ENCODE data around the gene PGBD1. TPM values are rescaled to one million over a fixed set of nuclear protein-coding genes. Genes with fewer than 3 reads are reported as not detected.

The PGBD1 gene
- total RNA-seq, 1 donor from 2014 or later = 2.4 TPM

DNA sequence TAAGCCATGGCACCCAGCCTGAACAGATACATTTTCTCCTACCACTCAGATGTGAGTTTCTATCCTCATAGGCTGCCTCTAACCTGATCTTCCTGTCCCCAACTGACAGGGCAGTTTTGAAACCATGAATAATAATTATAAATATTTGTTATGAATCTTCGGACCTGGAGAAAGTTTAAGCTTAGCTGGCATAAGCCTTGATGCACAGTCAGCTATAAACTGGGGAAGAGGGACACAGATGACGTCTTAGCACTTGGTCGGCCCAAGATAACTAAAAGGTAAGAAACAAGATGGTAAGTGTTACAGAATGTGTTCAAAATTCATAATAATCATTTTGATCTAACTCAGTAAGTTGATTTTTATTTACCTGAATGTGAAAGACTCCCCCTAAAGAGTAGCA lies 37.4 kb upstream of the PGBD1 start:
- no peaks in the 10 kb centered on the region for H3K27me3 ChIP-seq (ENCODE audit: control insufficient read depth, insufficient read depth, low read length)
- peaks cover 9% of the 10 kb centered on the region for H3K36me3 ChIP-seq (ENCODE audit: control insufficient read depth, insufficient read depth, low read length)
- no peak overlapping the region for H3K4me3 ChIP-seq (ENCODE audit: low read depth, low read length)
- FAIRE-seq = no peak
- no peak for TF ChIP-seq CTCF (IDR thresholded peaks at IDR 0.05; ENCODE audit: insufficient read depth, low read length, severe bottlenecking)
- no peak for DNase-seq (ENCODE audit: low read depth)

GRCh38 chr6:28245206-28245941 lies 36.0 kb upstream of the PGBD1 start:
- Histone ChIP-seq H3K4me3 (ENCODE audit: low read depth, low read length) (no peak overlapping the region), H3K36me3 (ENCODE audit: control insufficient read depth, insufficient read depth, low read length) (peaks cover 9% of the 10 kb centered on the region), H3K27me3 (ENCODE audit: control insufficient read depth, insufficient read depth, low read length) (no peaks in the 10 kb centered on the region)
- no peak for TF ChIP-seq CTCF (IDR thresholded peaks at IDR 0.05; ENCODE audit: insufficient read depth, low read length, severe bottlenecking)
- DNase-seq (ENCODE audit: low read depth) (no peak), FAIRE-seq (peak; percentile 86)

- FAIRE-seq (no peak), DNase-seq (ENCODE audit: low read depth) (no peak)
- Histone ChIP-seq H3K27me3 (ENCODE audit: control insufficient read depth, insufficient read depth, low read length) (no peaks in the 10 kb centered on the region), H3K36me3 (ENCODE audit: control insufficient read depth, insufficient read depth, low read length) (peaks cover 9% of the 10 kb centered on the region), H3K4me3 (ENCODE audit: low read depth, low read length) (no peak overlapping the region)
- no peak for TF ChIP-seq CTCF (IDR thresholded peaks at IDR 0.05; ENCODE audit: insufficient read depth, low read length, severe bottlenecking)
These were observed 32.5 kb upstream of the PGBD1 start for GRCh38 chr6:28248916-28249315.

GRCh38 chr6:28250747-28251146 lies 30.6 kb upstream of the PGBD1 start:
- peaks cover 7% of the 10 kb centered on the region for H3K36me3 ChIP-seq (ENCODE audit: control insufficient read depth, insufficient read depth, low read length)
- H3K27me3 ChIP-seq (ENCODE audit: control insufficient read depth, insufficient read depth, low read length) = no peaks in the 10 kb centered on the region
- no peak for TF ChIP-seq CTCF (IDR thresholded peaks at IDR 0.05; ENCODE audit: insufficient read depth, low read length, severe bottlenecking)
- DNase-seq (ENCODE audit: low read depth) (no peak), FAIRE-seq (no peak)
- H3K4me3 ChIP-seq (ENCODE audit: low read depth, low read length) = no peak overlapping the region

DNA sequence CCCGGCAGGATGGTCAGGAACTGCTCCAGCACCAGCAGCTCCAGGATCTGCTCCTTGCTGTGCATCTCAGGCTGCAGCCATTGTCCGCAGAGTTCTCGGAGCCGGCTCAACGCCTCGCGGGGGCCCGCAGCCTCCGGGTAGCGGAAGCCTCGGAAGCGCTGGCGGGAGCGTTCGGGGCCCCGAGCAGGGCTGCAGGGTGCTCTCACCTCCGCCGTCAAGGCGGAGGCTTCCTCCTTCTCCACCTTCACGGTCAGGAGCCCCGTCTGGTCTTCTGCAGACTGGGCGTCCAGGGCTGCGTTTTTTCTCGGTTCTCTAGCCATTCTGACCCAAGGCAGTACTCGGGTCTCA lies 29.7 kb upstream of the PGBD1 start:
- Histone ChIP-seq H3K27me3 (ENCODE audit: control insufficient read depth, insufficient read depth, low read length) (no peaks in the 10 kb centered on the region), H3K4me3 (ENCODE audit: low read depth, low read length) (peak overlapping the region; percentile 90), H3K36me3 (ENCODE audit: control insufficient read depth, insufficient read depth, low read length) (no peaks in the 10 kb centered on the region)
- TF ChIP-seq CTCF (IDR thresholded peaks at IDR 0.05; ENCODE audit: insufficient read depth, low read length, severe bottlenecking) = no peak
- no peak for FAIRE-seq
- DNase-seq (ENCODE audit: low read depth) = no peak
